Keratinocyte (primary cell): ENCODE measurements around the gene MYO9A. TPM values are rescaled to one million over a fixed set of nuclear protein-coding genes. Genes with fewer than 3 reads are reported as not detected.

Experiments used
- DNase-seq: peaks from one replicate; pipeline ENCODE4 v3.0.0-alpha.2; 2011; ENCODE audit warnings: low read depth, missing footprints, low spot score
- FAIRE-seq: peaks from 2 replicates; lab custom pipeline; 2011; peaks lifted over from hg19 to GRCh38; lab: Jason Lieb, UNC
- H2AFZ ChIP-seq: 2 replicates; pipeline ENCODE4 v1.6.0; 2012; ENCODE audit warnings: low read length, control low read depth, inconsistent platforms; ENCODE audit not compliant: control insufficient read depth
- H3K27ac ChIP-seq: 2 replicates; pipeline ENCODE4 v1.5.1; 2011; ENCODE audit warnings: low read length; ENCODE audit not compliant: control insufficient read depth, insufficient read depth
- H3K27me3 ChIP-seq: 3 replicates; pipeline ENCODE4 v1.6.0; 2011; ENCODE audit warnings: low read length; ENCODE audit not compliant: control insufficient read depth, insufficient read depth; ENCODE audit errors: extremely low read depth
- H3K36me3 ChIP-seq, 2 experiments: 2 replicates in 1 of 2; 3 replicates in 1 of 2; pipeline ENCODE4 v1.5.1; 2011; ENCODE audit warnings: low read length in 2 of 2, mild to moderate bottlenecking in 1 of 2; ENCODE audit not compliant: control insufficient read depth in 2 of 2, insufficient read depth in 2 of 2; ENCODE audit errors: extremely low read depth in 1 of 2
- H3K4me1 ChIP-seq: 3 replicates; pipeline ENCODE4 v1.5.1; 2011; ENCODE audit warnings: low read length; ENCODE audit not compliant: control insufficient read depth, insufficient read depth; ENCODE audit errors: extremely low read depth
- H3K4me2 ChIP-seq: 3 replicates; pipeline ENCODE4 v1.6.0; 2011; ENCODE audit warnings: low read depth, low read length; ENCODE audit not compliant: control insufficient read depth, insufficient read depth; ENCODE audit errors: extremely low read depth
- H3K4me3 ChIP-seq, 3 experiments: fragments of 200-600 bp in 1 of 3; sonication (generic) in 1 of 3; 2 replicates in 2 of 3; 3 replicates in 1 of 3; pipeline ENCODE4 v1.5.1; 2011 to 2016; ENCODE audit warnings: low read length in 3 of 3, mild to moderate bottlenecking in 3 of 3, control low read depth in 2 of 3, inconsistent platforms in 1 of 3, low read depth in 1 of 3, mixed read lengths in 1 of 3, mixed run types in 1 of 3, moderate library complexity in 1 of 3; ENCODE audit not compliant: control insufficient read depth in 2 of 3, insufficient read depth in 2 of 3; ENCODE audit errors: extremely low read depth in 1 of 3
- H3K79me2 ChIP-seq: 2 replicates; pipeline ENCODE4 v1.6.0; 2012; ENCODE audit warnings: low read length; ENCODE audit not compliant: control insufficient read depth, insufficient read depth
- H3K9ac ChIP-seq: 3 replicates; pipeline ENCODE4 v1.6.0; 2011; ENCODE audit warnings: low read length; ENCODE audit not compliant: control insufficient read depth, insufficient read depth; ENCODE audit errors: extremely low read depth
- H3K9me1 ChIP-seq: 3 replicates; pipeline ENCODE4 v1.6.0; 2011; ENCODE audit warnings: low read length; ENCODE audit not compliant: control insufficient read depth, insufficient read depth; ENCODE audit errors: extremely low read depth
- H3K9me3 ChIP-seq: 2 replicates; pipeline ENCODE4 v1.5.1; 2012; ENCODE audit warnings: low read depth, low read length; ENCODE audit not compliant: control insufficient read depth
- H4K20me1 ChIP-seq: 3 replicates; pipeline ENCODE4 v1.6.0; 2011; ENCODE audit warnings: low read length; ENCODE audit not compliant: control insufficient read depth, insufficient read depth; ENCODE audit errors: extremely low read depth
- EZH2 ChIP-seq: IDR thresholded peaks from one replicate; pipeline ENCODE4 v1.6.1; 2012; ENCODE audit warnings: inconsistent platforms, mild to moderate bottlenecking, low read length, moderate library complexity
- dilution Hi-C: fragments of 300-500 bp; cut with MboI; formaldehyde crosslinking; loops from one replicate; pipeline ENCODE4 v1.7.0; 2020; ENCODE audit warnings: low sequenced_read_pairs; ENCODE audit not compliant: extremely low pct_ligation_motif_present
- polyA plus RNA-seq, 5 experiments: library from polyadenylated mRNA; depleted of rRNA in 3 of 5; stranded (reverse) in 3 of 5; stranded (forward) in 1 of 5; unstranded in 1 of 5; fragments of >200 nt; gene quantifications; 1 replicate in 1 of 5; 2 replicates in 3 of 5; 3 replicates in 1 of 5; pipeline versions ENCODE4 v1.2.1 to v1.2.3, GENCODE V29; 2011 to 2012; ENCODE audit warnings: missing spikeins in 2 of 5, low read depth in 1 of 5, low replicate concordance in 1 of 5
- TF ChIP-seq, protein P1 (sequence below), 3 experiments: IDR thresholded peaks in 1 of 3; conservative IDR thresholded peaks in 1 of 3; optimal IDR thresholded peaks in 1 of 3; 2 replicates in 2 of 3; 3 replicates in 1 of 3; pipeline versions ENCODE3 to v1.5.1; 2011; ENCODE audit warnings: low read length in 3 of 3, mild to moderate bottlenecking in 3 of 3, moderate library complexity in 2 of 3, control low read depth in 1 of 3, inconsistent platforms in 1 of 3; ENCODE audit not compliant: insufficient read depth in 2 of 3; ENCODE audit errors: extremely low read depth in 1 of 3

MYO9A gene
- polyA plus RNA-seq, 1 donor (not counting 4 experiments of a cell fraction or from before 2014, with no cell fraction given): 10.6 TPM

GRCh38 chr15:71825021-71825730 is 292.8 kb downstream of the MYO9A start:
- H3K27me3 ChIP-seq: no peaks in the 10 kb centered on the region
- peaks cover 5 to 29% of the 10 kb centered on the region in 2 experiments for H3K36me3 ChIP-seq
- H3K9me1 ChIP-seq: no peaks in the 10 kb centered on the region
- dilution Hi-C loops: no loop called here
- DNase-seq (no peak), FAIRE-seq (no peak)
- H3K9ac ChIP-seq: no peak overlapping the region
- peaks cover 7% of the 10 kb centered on the region for H3K9me3 ChIP-seq
- no peaks in the 10 kb centered on the region for H3K4me1 ChIP-seq
- no peaks in the 10 kb centered on the region for H4K20me1 ChIP-seq
- no peak overlapping the region for H3K4me3 ChIP-seq
- H3K27ac ChIP-seq: no peak overlapping the region
- H3K4me2 ChIP-seq: no peak overlapping the region
- no peaks in the 10 kb centered on the region for H3K79me2 ChIP-seq
- no peak for TF ChIP-seq EZH2
- TF ChIP-seq, protein P1, sequence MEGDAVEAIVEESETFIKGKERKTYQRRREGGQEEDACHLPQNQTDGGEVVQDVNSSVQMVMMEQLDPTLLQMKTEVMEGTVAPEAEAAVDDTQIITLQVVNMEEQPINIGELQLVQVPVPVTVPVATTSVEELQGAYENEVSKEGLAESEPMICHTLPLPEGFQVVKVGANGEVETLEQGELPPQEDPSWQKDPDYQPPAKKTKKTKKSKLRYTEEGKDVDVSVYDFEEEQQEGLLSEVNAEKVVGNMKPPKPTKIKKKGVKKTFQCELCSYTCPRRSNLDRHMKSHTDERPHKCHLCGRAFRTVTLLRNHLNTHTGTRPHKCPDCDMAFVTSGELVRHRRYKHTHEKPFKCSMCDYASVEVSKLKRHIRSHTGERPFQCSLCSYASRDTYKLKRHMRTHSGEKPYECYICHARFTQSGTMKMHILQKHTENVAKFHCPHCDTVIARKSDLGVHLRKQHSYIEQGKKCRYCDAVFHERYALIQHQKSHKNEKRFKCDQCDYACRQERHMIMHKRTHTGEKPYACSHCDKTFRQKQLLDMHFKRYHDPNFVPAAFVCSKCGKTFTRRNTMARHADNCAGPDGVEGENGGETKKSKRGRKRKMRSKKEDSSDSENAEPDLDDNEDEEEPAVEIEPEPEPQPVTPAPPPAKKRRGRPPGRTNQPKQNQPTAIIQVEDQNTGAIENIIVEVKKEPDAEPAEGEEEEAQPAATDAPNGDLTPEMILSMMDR (optimal IDR thresholded peaks at IDR 0.05 in 1 of 3, IDR thresholded peaks at IDR 0.05 in 1 of 3, conservative IDR thresholded peaks at IDR 0.05 in 1 of 3; ENCODE audit: extremely low read depth in 1 of 3, insufficient read depth in 2 of 3, low read length in 3 of 3): no peak
- H2AFZ ChIP-seq: no peak overlapping the region

- Histone ChIP-seq H3K9ac (no peak overlapping the region), H3K4me1 (no peaks in the 10 kb centered on the region), H3K27me3 (no peaks in the 10 kb centered on the region), H3K36me3 (peaks cover 0 to 26% of the 10 kb centered on the region in 2 experiments), H3K27ac (no peak overlapping the region), H2AFZ (no peak overlapping the region), H3K79me2 (no peaks in the 10 kb centered on the region), H3K4me2 (no peak overlapping the region), H3K4me3 (no peak overlapping the region), H3K9me1 (no peaks in the 10 kb centered on the region), H3K9me3 (peaks cover 9% of the 10 kb centered on the region), H4K20me1 (no peaks in the 10 kb centered on the region)
- dilution Hi-C loops: no loop called here
- FAIRE-seq (no peak), DNase-seq (no peak)
- TF ChIP-seq, protein P1 (optimal IDR thresholded peaks at IDR 0.05 in 1 of 3, IDR thresholded peaks at IDR 0.05 in 1 of 3, conservative IDR thresholded peaks at IDR 0.05 in 1 of 3; ENCODE audit: extremely low read depth in 1 of 3, insufficient read depth in 2 of 3, low read length in 3 of 3): no peak
- no peak for TF ChIP-seq EZH2
Observed at GRCh38 chr15:71823801-71824200, 294.1 kb downstream of the MYO9A start.
